CD14-positive monocyte (primary cell): Measurements from ENCODE around the gene DPP6. TPM values are rescaled to one million over a fixed set of nuclear protein-coding genes. Genes with fewer than 3 reads are reported as not detected.

ENCODE experiments used
- DNase-seq, 3 donors: peaks; one replicate each; pipeline ENCODE4 v3.0.0-alpha.2; 2011 to 2022
- H2AFZ ChIP-seq: 2 replicates; pipeline ENCODE4 v1.6.0; 2012; ENCODE audit warnings: mild to moderate bottlenecking, low read depth, low read length, inconsistent platforms; ENCODE audit not compliant: insufficient read depth, poor library complexity, severe bottlenecking
- H3K27ac ChIP-seq, 2 donors: 1 replicate in 1 of 2; 2 replicates in 1 of 2; pipeline ENCODE4 v1.5.1; 2012 to 2013; ENCODE audit warnings: low read length in 2 of 2, control low read depth in 1 of 2, inconsistent platforms in 1 of 2, low read depth in 1 of 2, mild to moderate bottlenecking in 1 of 2
- H3K27me3 ChIP-seq, 2 donors: one replicate each; pipeline versions ENCODE4 v1.6.0 to v1.6.1; 2011 to 2013; ENCODE audit warnings: low read length in 2 of 2; ENCODE audit not compliant: control insufficient read depth in 2 of 2, insufficient read depth in 2 of 2
- H3K36me3 ChIP-seq, 2 donors: replicated peaks in 1 of 2; 1 replicate in 1 of 2; 2 replicates in 1 of 2; pipeline versions ENCODE4 v1.5.1 to v1.6.1; 2012 to 2013; ENCODE audit warnings: low read length in 2 of 2, control low read depth in 1 of 2, inconsistent platforms in 1 of 2, mild to moderate bottlenecking in 1 of 2; ENCODE audit not compliant: insufficient read depth in 2 of 2, control insufficient read depth in 1 of 2
- H3K4me1 ChIP-seq, 2 donors: 1 replicate in 1 of 2; 2 replicates in 1 of 2; pipeline versions ENCODE4 v1.5.1 to v1.6.1; 2012 to 2013; ENCODE audit warnings: low read length in 2 of 2, control low read depth in 1 of 2, inconsistent platforms in 1 of 2, mild to moderate bottlenecking in 1 of 2, moderate library complexity in 1 of 2; ENCODE audit not compliant: insufficient read depth in 2 of 2, control insufficient read depth in 1 of 2
- H3K4me2 ChIP-seq: replicated peaks from 2 replicates; pipeline ENCODE3; 2012; ENCODE audit warnings: low read length, moderate library complexity, mild to moderate bottlenecking; ENCODE audit not compliant: poor library complexity, severe bottlenecking; ENCODE audit errors: extremely low read depth
- H3K4me3 ChIP-seq, 3 experiments: fragments of 200-600 bp in 1 of 3; sonication (generic) in 1 of 3; replicated peaks in 1 of 3; 1 replicate in 2 of 3; 2 replicates in 1 of 3; pipeline ENCODE4 v1.5.1; 2011 to 2013; ENCODE audit warnings: low read length in 3 of 3, mild to moderate bottlenecking in 3 of 3, control low read depth in 2 of 3, low read depth in 2 of 3, inconsistent platforms in 1 of 3, moderate library complexity in 1 of 3
- H3K79me2 ChIP-seq: 2 replicates; pipeline ENCODE4 v1.6.0; 2012; ENCODE audit warnings: mild to moderate bottlenecking, control low read depth, inconsistent platforms, low read length, moderate library complexity; ENCODE audit not compliant: insufficient read depth
- H3K9ac ChIP-seq: 2 replicates; pipeline ENCODE4 v1.6.0; 2017; ENCODE audit warnings: low read length, mild to moderate bottlenecking; ENCODE audit not compliant: insufficient read depth, poor library complexity, severe bottlenecking
- H3K9me3 ChIP-seq, 2 donors: replicated peaks in 1 of 2; 1 replicate in 1 of 2; 2 replicates in 1 of 2; pipeline versions ENCODE4 v1.5.1 to v1.6.1; 2012 to 2013; ENCODE audit warnings: low read length in 2 of 2, control low read depth in 1 of 2; ENCODE audit not compliant: control insufficient read depth in 1 of 2, insufficient read depth in 1 of 2
- H4K20me1 ChIP-seq: 2 replicates; pipeline ENCODE4 v1.6.0; 2012; ENCODE audit warnings: mild to moderate bottlenecking, low read length, control low read depth, moderate library complexity; ENCODE audit not compliant: insufficient read depth
- H3K27ac Mint-ChIP-seq, 7 donors: one replicate each; pipeline ENCODE4 v1.8.0; 2020; ENCODE audit warnings: mild to moderate bottlenecking in 7 of 7, mixed read lengths in 7 of 7, moderate library complexity in 6 of 7, inconsistent platforms in 2 of 7
- H3K27me3 Mint-ChIP-seq, 3 donors: one replicate each; pipeline ENCODE4 v1.8.0; 2021 to 2022; ENCODE audit warnings: low read depth in 3 of 3, mild to moderate bottlenecking in 3 of 3, mixed read lengths in 3 of 3, moderate library complexity in 3 of 3, inconsistent platforms in 1 of 3
- H3K36me3 Mint-ChIP-seq, 2 donors: one replicate each; pipeline ENCODE4 v1.8.0; 2020; ENCODE audit warnings: mixed read lengths in 2 of 2, inconsistent platforms in 1 of 2, mild to moderate bottlenecking in 1 of 2
- H3K4me1 Mint-ChIP-seq: one replicate; pipeline ENCODE4 v1.8.0; 2020; ENCODE audit warnings: mild to moderate bottlenecking, mixed read lengths
- H3K4me3 Mint-ChIP-seq, 2 donors: one replicate each; pipeline ENCODE4 v1.8.0; 2020; ENCODE audit warnings: mild to moderate bottlenecking in 2 of 2, mixed read lengths in 2 of 2, moderate library complexity in 1 of 2
- H3K9me3 Mint-ChIP-seq, 7 donors: one replicate each; pipeline ENCODE4 v1.8.0; 2020 to 2022; ENCODE audit warnings: mixed read lengths in 7 of 7, mild to moderate bottlenecking in 6 of 7, moderate library complexity in 6 of 7, inconsistent platforms in 2 of 7
- CTCF ChIP-seq: fragments of 200-600 bp; IDR thresholded peaks from one replicate; pipeline ENCODE4 v1.8.0; 2022; ENCODE audit warnings: antibody characterized with exemption, mild to moderate bottlenecking
- WGBS: methylation state at CpG from one replicate; pipeline ENCODE4 v1.1.5; 2013; ENCODE audit warnings: missing lambda C conversion rate; ENCODE audit not compliant: insufficient coverage; 5-methylcytosine and 5-hydroxymethylcytosine counted together
- intact Hi-C, 2 donors: fragments of 100-400 bp; cut with micrococcal nuclease; formaldehyde crosslinking; loops; one replicate each; pipeline versions ENCODE4 v1.15.0 to v1.15.1; 2023
- polyA plus RNA-seq, 3 donors: library from polyadenylated mRNA; depleted of rRNA in 1 of 3; unstranded in 2 of 3; stranded (reverse) in 1 of 3; fragments of 300-500 nt in 2 of 3; fragments of >200 nt in 1 of 3; fragmentation: Illumina TruSeq in 2 of 3; gene quantifications; 1 replicate in 2 of 3; 2 replicates in 1 of 3; pipeline ENCODE4 v1.2.3, GENCODE V29; 2012 to 2021

DPP6 gene
- polyA plus RNA-seq, 3 donors: not detected

GRCh38 chr7:154415709-154416399 is 363.7 kb downstream of the DPP6 start:
- WGBS: 83% methylated on average over 5 of the region's 6 CpGs
- Histone ChIP-seq H3K36me3 (no peaks in the 10 kb centered on the region), H3K27me3 (no peaks in the 10 kb centered on the region), H3K9me3 (peaks cover 20 to 25% of the 10 kb centered on the region in 2 donors), H3K9ac (no peak overlapping the region), H4K20me1 (no peaks in the 10 kb centered on the region), H2AFZ (no peak overlapping the region), H3K4me2 (no peak overlapping the region), H3K79me2 (no peaks in the 10 kb centered on the region), H3K4me1 (no peaks in the 10 kb centered on the region), H3K4me3 (no peak overlapping the region), H3K27ac (no peak overlapping the region)
- Mint-ChIP-seq H3K4me1 (no peaks in the 10 kb centered on the region), H3K27me3 (no peaks in the 10 kb centered on the region), H3K4me3 (no peak overlapping the region), H3K9me3 (peaks cover 0 to 17% (median 9%) of the 10 kb centered on the region in 7 donors), H3K27ac (no peak overlapping the region), H3K36me3 (no peaks in the 10 kb centered on the region)
- no peak for TF ChIP-seq CTCF
- intact Hi-C loops: no loop called here
- DNase-seq: no peak

GRCh38 chr7:154416714-154417113 is 364.5 kb downstream of the DPP6 start:
- Histone ChIP-seq H3K9me3 (peaks cover 22 to 25% of the 10 kb centered on the region in 2 donors), H3K36me3 (no peaks in the 10 kb centered on the region), H4K20me1 (no peaks in the 10 kb centered on the region), H3K9ac (no peak overlapping the region), H3K4me1 (no peaks in the 10 kb centered on the region), H3K4me2 (no peak overlapping the region), H2AFZ (no peak overlapping the region), H3K27ac (no peak overlapping the region), H3K27me3 (no peaks in the 10 kb centered on the region), H3K79me2 (no peaks in the 10 kb centered on the region), H3K4me3 (no peak overlapping the region)
- no peak for TF ChIP-seq CTCF
- DNase-seq: no peak
- no peak overlapping the region for H3K27ac Mint-ChIP-seq
- no peaks in the 10 kb centered on the region for H3K36me3 Mint-ChIP-seq
- 52% methylated on average over 2 of the region's 6 CpGs for WGBS
- H3K4me3 Mint-ChIP-seq: no peak overlapping the region
- H3K9me3 Mint-ChIP-seq: peaks cover 0 to 20% (median 9%) of the 10 kb centered on the region in 7 donors
- H3K4me1 Mint-ChIP-seq: no peaks in the 10 kb centered on the region
- H3K27me3 Mint-ChIP-seq: no peaks in the 10 kb centered on the region
- intact Hi-C loops: no loop called here
